HG03575 (cell line): ENCODE measurements around the gene IGSF10.
"Not testable (repeated sequence)": the region's sequence is repeated elsewhere in the genome, so short reads cannot be mapped to it uniquely, and the experiment has no call there.

ENCODE experiments used
- ATAC-seq: cut with Tn5 transposase; IDR thresholded peaks from one replicate; pipeline ENCODE4 v1.9.1; 2021; ENCODE audit not compliant: unreplicated experiment, insufficient number of reproducible peaks, low FRiP score; ENCODE audit errors: extremely low read depth

Gene IGSF10, protein sequence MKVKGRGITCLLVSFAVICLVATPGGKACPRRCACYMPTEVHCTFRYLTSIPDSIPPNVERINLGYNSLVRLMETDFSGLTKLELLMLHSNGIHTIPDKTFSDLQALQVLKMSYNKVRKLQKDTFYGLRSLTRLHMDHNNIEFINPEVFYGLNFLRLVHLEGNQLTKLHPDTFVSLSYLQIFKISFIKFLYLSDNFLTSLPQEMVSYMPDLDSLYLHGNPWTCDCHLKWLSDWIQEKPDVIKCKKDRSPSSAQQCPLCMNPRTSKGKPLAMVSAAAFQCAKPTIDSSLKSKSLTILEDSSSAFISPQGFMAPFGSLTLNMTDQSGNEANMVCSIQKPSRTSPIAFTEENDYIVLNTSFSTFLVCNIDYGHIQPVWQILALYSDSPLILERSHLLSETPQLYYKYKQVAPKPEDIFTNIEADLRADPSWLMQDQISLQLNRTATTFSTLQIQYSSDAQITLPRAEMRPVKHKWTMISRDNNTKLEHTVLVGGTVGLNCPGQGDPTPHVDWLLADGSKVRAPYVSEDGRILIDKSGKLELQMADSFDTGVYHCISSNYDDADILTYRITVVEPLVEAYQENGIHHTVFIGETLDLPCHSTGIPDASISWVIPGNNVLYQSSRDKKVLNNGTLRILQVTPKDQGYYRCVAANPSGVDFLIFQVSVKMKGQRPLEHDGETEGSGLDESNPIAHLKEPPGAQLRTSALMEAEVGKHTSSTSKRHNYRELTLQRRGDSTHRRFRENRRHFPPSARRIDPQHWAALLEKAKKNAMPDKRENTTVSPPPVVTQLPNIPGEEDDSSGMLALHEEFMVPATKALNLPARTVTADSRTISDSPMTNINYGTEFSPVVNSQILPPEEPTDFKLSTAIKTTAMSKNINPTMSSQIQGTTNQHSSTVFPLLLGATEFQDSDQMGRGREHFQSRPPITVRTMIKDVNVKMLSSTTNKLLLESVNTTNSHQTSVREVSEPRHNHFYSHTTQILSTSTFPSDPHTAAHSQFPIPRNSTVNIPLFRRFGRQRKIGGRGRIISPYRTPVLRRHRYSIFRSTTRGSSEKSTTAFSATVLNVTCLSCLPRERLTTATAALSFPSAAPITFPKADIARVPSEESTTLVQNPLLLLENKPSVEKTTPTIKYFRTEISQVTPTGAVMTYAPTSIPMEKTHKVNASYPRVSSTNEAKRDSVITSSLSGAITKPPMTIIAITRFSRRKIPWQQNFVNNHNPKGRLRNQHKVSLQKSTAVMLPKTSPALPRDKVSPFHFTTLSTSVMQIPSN (N-terminal part only)

GRCh38 chr3:151460774-151461450, at the start of gene IGSF10:
TSS of gene IGSF10 (minus strand) at chr3:151461061. CDS start at chr3:151458709, 2,352 bp downstream.
- ATAC-seq = no peak

GRCh38 chr3:151509468-151510135, 48.7 kb upstream of the IGSF10 start:
- not testable (repeated sequence) for ATAC-seq

GRCh38 chr3:151504606-151505005, 43.7 kb upstream of the IGSF10 start:
- no peak for ATAC-seq

GRCh38 chr3:151503074-151503473, 42.2 kb upstream of the IGSF10 start:
- no peak for ATAC-seq

DNA sequence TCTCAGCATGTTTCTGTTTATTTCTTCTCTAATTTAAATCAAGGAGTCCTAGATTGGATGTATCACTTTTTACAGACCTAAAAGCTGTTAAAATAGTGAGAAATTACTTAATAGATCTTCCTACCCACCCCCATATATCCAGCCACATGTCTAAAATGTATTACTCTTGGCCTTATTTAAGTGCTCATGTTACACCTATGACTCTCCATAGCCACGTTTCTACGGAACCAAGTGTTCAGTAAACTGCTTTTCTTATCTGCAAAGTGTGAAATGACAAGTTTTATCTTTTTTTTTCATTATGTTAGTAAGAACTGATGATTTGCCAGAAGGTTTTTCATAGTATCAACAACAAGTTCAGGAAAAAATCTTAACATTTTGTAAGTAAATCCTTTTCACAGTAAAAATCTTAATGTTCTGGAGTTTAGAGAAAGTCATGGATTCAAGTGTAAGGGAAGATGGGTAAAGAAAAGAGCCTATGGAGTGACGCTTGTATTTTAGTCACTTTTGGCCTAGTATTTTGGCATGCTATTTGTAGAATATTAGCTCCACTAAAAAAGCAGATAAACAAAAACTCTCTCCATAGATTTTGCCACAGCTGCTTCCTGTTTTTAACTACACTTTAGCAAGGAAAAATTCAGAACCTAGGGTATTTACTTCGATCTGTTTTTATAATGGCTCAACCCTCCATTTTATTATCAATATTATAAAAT, 41.2 kb upstream of the IGSF10 start:
- ATAC-seq = no peak

- ATAC-seq = no peak
Observed at GRCh38 chr3:151501171-151501922, 40.5 kb upstream of the IGSF10 start.

DNA sequence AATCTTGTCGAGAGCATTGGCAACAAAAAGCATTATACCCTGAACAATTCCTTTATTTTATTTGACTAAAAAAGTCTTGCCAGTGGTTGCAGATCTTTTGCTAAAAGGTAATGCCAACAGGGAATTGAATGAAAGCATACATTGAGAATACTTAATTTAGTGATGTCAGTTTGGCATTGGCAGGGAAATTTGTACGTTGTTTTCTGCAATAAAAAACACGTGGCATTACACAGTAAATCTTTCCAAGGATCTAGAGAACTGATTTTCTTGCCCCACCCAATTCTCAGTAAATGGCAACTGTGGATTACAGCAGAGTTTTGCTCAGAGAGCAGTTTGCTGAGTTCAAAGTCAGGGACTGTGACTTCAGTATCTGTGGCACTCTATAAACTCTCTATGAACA, 38.3 kb upstream of the IGSF10 start:
- ATAC-seq = no peak

GRCh38 chr3:151491525-151491924, 30.7 kb upstream of the IGSF10 start:
- no peak for ATAC-seq

DNA sequence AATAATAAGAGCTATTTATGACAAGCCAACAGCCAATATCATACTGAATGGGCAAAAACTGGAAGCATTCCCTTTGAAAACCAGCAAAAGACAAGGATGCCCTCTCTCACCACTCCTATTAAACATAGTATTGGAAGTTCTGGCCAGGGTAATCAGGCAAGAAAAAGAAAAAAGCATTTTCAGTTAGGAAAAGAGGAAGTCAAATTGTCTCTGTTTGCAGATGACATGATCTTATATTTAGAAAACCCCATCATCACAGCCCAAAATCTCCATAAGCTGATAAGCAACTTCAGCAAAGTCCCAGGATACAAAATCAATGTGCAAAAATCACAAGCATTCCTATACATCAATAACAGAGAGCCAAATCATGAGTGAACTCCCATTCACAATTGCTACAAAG, 27.0 kb upstream of the IGSF10 start:
- ATAC-seq = not testable (repeated sequence)

DNA sequence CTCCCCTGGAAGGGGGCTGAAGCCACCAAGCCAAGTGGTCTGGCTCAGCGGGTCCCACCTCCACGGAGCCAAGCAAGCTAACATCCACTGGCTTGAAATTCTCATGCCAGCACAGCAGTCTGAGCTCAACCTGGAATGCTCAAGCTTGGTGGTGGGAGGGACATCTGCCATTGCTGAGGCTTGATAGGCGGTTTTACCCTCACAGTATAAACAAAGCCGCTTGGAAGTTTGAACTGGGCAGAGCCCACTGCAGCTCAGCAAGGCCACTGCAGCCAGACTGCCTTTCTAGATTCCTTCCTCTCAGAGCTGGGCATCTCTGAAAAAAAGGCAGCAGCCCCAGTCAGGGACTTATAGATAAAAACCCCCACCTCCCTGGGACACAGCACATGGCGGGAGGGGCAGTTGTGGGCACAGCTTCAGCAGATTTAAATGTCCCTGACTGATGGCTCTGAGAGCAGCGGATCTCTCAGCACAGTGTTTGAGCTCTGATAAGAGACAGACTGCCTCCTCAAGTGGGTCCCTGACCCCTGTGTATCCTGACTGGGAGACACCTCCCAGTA, 23.2 kb upstream of the IGSF10 start:
- no peak for ATAC-seq

DNA sequence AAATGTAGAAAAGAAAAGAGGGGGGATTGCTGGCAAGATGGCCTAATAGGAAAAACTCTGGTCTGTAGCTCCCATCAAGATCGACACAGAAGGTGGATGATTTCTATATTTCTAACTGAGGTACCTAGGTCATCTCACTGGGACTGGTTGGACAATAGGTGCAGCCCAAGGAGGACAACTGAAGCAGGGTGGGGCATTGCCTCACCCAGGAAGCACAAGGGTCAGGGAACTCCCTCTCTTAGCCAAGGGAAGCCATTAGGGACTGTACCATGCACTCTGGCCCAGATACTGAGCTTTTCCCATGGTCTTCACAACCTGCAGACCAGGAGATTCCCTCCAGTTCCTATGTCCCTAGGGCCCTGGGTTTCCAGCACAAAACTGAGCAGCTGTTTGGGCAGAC, 22.6 kb upstream of the IGSF10 start:
- ATAC-seq = no peak

DNA sequence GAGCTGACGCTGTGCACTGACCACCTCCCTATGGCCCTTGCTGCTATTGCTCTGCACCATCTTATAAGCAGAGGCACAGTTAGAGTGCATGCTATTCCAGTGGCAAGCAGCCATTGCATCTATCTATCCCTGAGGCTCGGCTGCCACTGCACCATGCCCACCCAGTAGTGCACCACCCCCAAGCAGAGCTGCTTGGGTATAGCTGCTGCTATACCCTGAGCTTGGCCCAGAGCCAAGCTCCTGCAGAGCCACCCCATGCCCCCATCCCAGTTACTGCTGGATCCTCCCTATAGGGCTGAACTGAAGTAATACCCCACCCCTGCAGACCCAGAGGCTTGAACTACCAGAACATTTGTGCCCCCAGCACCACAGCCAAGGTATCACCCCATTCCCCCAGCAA, 19.6 kb upstream of the IGSF10 start:
- no peak for ATAC-seq

DNA sequence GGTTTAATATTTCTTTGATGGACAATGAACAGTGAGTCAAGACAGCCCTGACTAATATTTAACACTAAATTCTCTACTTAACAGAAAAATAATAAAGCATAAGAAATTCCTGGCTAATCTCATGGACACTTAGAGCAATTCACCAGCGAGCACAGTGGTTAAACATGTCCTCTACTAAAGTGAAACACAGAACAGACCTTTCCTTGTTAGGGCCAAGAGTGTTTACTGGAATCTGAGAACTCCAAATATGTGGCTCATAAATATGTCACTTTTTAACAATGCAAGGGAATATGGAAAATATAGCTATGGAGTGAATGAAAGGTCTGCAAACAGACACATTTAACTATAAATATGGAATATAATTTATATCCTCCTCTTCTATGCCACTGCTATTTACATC, 18.6 kb upstream of the IGSF10 start:
- ATAC-seq = no peak

DNA sequence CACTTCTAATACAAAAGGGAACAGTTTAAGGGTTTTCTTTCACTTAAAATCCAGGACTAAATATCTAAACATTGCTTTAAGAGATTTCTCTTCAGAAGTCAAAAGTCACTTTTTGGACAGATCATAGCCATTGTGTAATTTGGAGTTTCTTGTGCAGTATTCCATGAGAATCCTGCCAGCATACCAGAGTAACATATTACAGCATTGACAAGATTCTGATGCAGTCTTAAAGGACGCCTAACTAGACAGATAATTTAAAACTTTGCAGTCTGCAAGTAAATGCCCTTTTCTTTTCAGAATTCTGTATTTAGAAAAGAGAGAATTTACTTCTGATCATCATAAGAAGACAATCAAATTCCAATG, 17.5 kb upstream of the IGSF10 start:
- no peak for ATAC-seq

- ATAC-seq = no peak
Observed at GRCh38 chr3:151477591-151478334, 16.9 kb upstream of the IGSF10 start.

DNA sequence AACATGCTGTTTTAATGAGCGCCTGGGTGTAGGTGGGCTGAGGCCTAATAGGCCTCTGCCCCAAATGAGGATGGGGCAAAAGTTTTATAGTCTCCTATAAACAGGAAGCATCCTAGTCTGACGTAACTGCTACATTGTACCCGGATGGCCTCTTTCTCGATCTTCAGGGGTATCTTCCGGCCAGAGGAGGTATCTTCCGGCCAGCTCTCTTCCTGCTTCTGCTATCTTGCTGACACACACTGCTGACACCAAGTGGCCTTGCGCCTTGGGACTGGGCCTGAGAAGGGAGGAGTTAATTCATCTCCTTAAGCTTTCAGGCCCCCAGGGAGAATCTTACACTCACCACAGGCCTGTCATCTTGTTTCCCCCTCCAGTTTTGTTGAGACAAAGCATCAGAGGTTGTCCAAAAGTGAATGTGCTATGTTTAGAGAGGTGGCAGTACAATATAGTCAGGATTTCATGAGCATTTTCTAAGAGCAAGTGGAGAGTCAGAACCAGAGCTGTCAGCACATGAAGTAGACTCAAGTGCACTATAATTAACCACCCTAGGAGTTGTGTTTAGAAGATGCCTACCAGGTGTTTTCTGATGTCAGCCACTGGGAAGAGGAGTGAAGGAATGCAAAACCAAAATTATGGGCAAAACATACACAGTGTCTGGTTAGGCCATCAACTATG, 15.6 kb upstream of the IGSF10 start:
- ATAC-seq = no peak
